Liver (tissue), 3 donors: ENCODE data around the gene EN1.

Experiments
- EGR1 ChIP-seq, 2 donors: IDR thresholded peaks; 2 replicates each; pipeline ENCODE4 v1.6.1; 2016 to 2018; ENCODE audit warnings: antibody characterized with exemption in 2 of 2, low read depth in 2 of 2
- HNF4A ChIP-seq, 2 donors: conservative IDR thresholded peaks; 2 replicates each; pipeline ENCODE4 v1.6.1; 2016; ENCODE audit warnings: antibody characterized with exemption in 2 of 2, mild to moderate bottlenecking in 2 of 2
- RAD21 ChIP-seq, 2 donors: IDR thresholded peaks; 2 replicates each; pipeline ENCODE4 v1.6.1; 2016; ENCODE audit warnings: antibody characterized with exemption in 2 of 2, mild to moderate bottlenecking in 2 of 2
- RXRA ChIP-seq, 2 donors: IDR thresholded peaks; 2 replicates each; pipeline ENCODE4 v1.6.1; 2017 to 2018; ENCODE audit warnings: antibody characterized with exemption in 2 of 2, mild to moderate bottlenecking in 1 of 2
- TAF1 ChIP-seq: conservative IDR thresholded peaks from 2 replicates; pipeline ENCODE4 v1.6.1; 2016; ENCODE audit warnings: antibody characterized with exemption, mild to moderate bottlenecking
- TF ChIP-seq, protein P1 (sequence below): fragments of 150-350 bp; IDR thresholded peaks from 2 replicates; pipeline ENCODE4 v1.5.1; 2017; ENCODE audit warnings: improper control_type of control experiment, low read depth, low read length; ENCODE audit not compliant: missing input control
- TF ChIP-seq, protein P2 (sequence below): IDR thresholded peaks from 2 replicates; pipeline ENCODE4 v1.6.1; 2016; ENCODE audit warnings: antibody characterized with exemption
- donor health status: healthy.
- donor health status: healthy.

- TF ChIP-seq, protein P1, sequence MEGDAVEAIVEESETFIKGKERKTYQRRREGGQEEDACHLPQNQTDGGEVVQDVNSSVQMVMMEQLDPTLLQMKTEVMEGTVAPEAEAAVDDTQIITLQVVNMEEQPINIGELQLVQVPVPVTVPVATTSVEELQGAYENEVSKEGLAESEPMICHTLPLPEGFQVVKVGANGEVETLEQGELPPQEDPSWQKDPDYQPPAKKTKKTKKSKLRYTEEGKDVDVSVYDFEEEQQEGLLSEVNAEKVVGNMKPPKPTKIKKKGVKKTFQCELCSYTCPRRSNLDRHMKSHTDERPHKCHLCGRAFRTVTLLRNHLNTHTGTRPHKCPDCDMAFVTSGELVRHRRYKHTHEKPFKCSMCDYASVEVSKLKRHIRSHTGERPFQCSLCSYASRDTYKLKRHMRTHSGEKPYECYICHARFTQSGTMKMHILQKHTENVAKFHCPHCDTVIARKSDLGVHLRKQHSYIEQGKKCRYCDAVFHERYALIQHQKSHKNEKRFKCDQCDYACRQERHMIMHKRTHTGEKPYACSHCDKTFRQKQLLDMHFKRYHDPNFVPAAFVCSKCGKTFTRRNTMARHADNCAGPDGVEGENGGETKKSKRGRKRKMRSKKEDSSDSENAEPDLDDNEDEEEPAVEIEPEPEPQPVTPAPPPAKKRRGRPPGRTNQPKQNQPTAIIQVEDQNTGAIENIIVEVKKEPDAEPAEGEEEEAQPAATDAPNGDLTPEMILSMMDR, result no peak
- TF ChIP-seq, protein P2, sequence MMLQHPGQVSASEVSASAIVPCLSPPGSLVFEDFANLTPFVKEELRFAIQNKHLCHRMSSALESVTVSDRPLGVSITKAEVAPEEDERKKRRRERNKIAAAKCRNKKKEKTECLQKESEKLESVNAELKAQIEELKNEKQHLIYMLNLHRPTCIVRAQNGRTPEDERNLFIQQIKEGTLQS, result no peak
- TF ChIP-seq HNF4A (conservative IDR thresholded peaks at IDR 0.05) (no peak), RXRA (IDR thresholded peaks at IDR 0.05) (no peak), TAF1 (no peak), RAD21 (IDR thresholded peaks at IDR 0.05) (no peak), EGR1 (IDR thresholded peaks at IDR 0.05; ENCODE audit: low read depth in 2 of 2) (no peak)
These were observed 2.4 kb downstream of the EN1 start for GRCh38 chr2:118845005-118845521.
